Amygdala (tissue), 56 donors: ENCODE data around the gene SYT7.
"Not testable (repeated sequence)": the region's sequence is repeated elsewhere in the genome, so short reads cannot be mapped to it uniquely, and the experiment has no call there.

Experiments used
- DNase-seq, 56 donors: peaks; one replicate each; lab custom pipeline; 2025; lab: John Stamatoyannopoulos, UW

Gene SYT7, protein sequence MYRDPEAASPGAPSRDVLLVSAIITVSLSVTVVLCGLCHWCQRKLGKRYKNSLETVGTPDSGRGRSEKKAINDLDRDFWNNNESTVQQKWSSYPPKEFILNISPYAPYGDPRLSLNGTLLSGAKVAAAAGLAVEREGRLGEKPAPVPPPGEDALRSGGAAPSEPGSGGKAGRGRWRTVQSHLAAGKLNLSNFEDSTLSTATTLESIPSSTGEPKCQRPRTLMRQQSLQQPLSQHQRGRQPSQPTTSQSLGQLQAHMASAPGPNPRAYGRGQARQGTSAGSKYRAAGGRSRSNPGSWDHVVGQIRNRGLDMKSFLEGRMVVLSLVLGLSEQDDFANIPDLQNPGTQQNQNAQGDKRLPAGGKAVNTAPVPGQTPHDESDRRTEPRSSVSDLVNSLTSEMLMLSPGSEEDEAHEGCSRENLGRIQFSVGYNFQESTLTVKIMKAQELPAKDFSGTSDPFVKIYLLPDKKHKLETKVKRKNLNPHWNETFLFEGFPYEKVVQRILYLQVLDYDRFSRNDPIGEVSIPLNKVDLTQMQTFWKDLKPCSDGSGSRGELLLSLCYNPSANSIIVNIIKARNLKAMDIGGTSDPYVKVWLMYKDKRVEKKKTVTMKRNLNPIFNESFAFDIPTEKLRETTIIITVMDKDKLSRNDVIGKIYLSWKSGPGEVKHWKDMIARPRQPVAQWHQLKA

DNA sequence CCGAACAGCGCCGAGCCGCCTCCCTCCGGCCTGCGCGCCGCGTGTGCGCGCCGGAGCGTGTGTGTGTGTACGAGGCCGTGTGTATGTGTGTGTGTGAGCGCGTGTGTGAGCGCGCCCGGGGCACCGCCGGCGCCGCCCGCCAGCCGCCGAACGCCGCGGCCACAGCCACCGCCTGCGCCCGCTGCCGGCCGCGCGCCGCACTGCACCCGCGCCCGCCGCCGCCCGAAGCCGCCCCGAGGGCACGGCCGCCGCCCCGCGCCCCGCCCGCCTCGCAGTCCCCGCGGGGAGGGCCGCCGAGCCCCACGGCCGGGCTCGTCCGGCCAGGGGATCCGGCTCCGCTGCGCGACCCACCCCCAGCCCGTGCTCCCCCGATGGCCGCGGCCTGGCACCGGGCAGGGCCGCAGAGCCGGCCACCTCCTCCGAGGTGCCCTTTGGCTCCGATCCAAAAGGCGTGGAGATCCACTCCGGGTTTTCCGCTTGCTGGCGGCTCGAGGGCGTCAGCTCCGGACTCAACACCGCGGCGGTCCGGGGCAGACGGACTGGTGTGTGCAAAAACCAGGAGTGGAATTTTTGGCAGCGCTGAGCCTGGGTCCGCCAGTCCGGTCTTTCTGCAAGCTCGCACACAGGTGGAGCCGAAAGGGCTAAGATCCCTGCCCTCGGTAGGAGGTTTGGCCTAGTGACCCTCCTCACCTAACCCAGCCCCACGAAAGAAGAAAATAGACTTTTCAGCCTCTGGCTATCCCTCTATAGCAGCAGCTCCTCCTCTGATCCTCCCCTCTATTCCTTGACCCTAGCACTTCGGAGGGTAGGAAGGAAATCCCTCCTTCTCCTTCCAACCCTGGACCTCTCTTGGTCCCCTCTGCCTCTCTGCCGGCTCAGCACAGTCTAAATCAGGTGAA lies at the start of gene SYT7:
Gene SYT7, minus strand, starts transcription at position 47 of the 899 bp plus-strand sequence. CDS start 256 bp downstream, outside the sequence.
- DNase-seq, result peak; percentile 29 to 93 (median 84)

DNA sequence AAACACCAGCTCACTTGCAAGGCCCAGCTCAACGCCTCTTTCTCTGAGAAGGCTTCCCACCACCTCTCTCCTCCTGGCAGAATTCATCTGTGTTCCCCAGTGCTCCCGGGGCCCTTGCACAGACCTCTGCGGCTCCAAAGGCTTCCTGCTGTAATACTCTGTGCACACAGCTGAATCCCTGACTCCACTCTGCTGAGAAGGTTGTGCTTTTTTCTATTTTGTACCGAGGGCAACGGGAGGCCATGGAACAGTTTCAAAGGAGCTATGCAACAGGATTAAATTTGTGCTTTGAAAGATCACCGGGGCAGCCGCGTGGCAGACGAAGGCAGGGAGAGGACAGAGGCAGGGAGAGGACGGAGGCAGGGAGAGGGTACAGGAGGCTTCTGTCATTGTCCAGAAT lies 49.2 kb upstream of the SYT7 start:
- no peak for DNase-seq

DNA sequence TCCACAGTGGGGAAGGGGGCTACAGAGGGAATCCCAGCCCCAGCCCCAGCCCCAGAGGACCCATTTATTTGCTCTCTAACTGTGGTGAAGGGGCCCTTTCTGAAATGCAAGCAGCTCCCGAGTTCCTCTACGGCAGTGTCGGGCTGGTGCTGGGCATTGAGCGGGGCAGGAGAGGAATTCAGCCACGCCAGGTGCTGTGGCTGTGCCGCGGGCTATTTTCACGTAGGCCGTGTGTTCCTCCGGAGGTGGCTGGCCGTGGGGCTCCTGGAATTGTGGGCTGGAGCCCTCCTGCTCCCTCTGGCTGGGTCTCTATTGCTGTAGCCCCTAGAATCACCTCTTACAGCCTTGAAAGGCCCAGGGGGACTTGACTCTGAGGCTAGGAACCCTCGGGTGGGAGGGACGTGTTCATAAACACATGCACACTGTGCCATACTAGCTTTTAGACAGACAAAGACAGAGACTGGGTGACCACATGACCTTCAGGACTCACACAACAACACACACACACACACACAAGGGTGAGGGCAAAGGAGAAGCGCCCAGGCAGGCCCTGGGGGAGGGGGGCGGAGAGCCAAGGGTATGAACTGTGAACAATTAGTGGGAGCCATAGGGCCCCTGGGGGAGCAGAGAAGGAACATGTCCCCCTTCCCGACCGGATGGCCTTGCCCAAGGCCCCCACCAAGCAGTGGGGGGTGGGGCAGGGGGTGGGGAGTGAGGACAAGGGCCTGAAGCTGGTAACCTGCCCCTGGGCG lies 48.4 kb upstream of the SYT7 start:
- DNase-seq, result no peak

DNA sequence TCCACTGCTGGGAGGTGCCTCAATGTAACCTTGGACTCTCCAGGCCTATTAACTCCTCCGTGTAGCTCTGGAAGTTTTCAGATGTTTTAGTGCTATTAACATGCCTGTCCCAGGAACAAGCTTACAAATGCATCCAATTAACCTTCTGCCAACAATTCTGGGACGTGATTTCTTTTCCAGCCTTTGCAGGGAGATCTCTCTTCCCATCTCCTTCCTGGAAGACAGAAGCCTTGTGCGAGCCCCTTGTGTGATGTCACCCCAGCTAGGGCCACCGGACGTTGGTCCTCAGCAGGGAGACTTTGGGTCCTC lies 47.7 kb upstream of the SYT7 start:
- no peak for DNase-seq

DNA sequence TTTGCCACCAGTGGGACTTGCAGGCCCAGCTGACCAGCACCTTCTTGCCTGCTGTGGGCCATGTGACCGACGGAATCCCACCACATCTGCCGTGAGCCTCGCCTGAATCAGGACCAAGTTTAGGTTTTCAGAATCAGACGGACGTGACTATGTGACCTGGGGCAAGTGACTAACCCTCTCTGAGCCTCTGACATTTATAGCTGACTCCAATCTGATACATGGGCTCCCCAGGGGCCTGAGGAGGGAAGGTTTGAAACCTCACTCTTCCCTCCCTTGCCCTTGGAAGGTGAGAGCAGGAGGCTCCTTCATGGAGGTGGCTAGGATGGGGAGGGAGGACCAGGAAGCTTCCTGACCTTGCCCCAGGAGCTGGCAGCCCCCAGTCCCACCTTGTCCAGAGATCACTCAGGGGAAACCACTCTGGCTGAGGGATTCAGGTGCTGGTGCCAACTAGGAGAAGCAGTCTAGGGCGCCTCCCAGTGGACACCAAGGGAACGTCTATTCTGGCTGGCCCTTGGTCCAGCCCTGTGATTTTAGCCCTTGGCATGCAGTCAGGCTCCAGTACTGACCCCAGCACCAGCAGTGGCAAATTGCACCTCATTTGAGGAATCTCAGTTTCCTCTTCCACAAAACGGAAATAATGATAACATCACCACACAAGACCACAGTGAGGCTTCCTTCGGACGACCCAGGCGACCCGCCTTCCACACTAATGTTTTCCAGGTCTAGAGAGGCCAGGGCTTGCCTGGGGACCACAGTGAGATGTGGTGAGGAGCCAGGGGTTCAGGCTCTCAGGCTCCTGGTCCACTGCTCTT lies 47.2 kb upstream of the SYT7 start:
- DNase-seq, result peak in 19 of 56 donors; percentile 3 to 35 (median 16)

DNA sequence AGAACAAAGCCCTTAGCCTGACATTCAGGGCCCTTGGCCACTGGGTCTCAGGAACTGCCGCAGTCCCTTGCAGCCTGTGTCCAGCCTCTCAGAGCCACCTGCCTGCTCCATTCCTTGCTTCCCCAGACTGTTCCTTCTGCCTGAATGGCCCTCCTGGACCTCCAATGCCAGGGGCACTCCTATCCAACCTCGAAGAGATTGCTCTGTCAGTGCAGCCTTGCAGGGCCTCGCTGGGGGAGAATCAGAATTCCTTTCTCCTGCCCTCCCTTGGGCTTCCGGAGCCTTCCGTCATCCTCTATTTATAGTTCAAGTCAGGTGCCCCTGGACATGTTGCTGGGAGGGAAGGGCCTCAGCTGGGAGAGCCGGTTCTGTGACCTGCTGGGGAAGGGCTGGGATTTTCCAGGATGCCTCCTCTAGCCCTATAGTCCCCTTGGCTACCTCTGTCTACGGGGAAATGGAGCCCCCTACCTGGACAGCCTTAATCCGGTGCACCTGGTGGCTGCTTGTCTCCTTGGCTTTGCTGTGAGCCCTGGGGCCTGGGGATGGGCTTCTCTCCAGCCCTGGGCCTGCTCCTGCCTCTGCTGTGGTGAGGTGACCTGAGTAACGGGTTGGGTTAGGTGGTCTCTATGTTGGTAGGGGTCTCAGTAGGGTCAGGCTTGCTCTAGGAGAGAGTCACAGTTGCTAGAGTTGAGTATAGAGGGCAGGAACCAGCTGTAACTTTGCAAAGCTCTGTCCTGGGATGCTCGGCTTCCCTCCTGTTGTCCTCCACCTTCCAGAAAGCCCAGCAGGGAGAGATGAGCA lies 45.9 kb upstream of the SYT7 start:
- DNase-seq, result no peak

DNA sequence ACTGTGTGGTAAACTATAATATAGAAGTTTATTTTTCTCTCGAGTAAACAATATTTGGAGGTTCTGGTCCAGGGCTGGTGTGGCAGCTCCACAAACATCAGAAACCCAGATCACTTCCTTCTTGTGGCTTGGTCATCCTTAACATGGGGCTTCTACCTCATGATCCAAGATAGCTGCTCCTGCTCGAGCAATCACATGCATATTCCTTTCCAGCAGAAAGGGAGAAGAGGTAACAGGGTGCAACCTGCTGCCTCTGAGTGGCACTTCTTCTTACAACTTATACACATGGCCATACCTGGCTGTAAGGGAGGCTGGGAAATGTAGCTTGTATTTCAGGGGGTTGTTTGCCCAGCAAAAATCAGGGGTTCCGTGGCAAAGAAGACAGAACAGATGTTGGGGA lies 44.6 kb upstream of the SYT7 start:
- no peak for DNase-seq

DNA sequence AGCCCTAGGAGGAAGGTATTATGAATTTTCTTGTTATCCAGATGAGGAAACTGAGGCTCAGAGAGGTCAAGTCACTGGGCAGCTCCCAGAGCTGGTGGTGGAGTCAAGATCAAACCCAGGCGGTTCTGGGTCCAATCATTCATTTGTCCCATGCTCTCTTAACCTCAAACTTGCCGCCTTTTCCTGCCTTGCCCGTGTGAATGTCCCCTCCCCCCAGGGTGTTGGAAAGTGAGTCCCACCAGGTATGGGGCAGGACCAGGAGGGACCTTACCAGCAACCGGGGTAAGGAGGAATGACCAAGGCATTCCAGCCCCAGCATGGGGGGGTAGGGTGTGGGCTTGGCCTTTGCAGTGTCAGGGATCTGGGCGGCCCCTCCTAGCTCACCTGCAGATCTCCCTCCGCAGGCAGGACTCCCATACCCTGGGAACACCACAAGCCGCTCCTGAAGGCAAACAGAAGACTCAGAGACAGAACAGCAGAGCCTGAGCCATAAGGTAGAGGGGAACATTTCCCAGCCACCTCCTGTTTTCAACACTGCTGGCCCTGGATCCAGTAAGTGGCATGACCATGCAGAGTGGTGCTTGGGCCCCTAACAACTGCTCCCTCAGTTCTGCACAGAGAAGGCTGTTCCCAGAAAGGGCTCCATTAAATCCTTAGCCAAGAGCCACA lies 41.2 kb upstream of the SYT7 start:
- DNase-seq, result no peak

DNA sequence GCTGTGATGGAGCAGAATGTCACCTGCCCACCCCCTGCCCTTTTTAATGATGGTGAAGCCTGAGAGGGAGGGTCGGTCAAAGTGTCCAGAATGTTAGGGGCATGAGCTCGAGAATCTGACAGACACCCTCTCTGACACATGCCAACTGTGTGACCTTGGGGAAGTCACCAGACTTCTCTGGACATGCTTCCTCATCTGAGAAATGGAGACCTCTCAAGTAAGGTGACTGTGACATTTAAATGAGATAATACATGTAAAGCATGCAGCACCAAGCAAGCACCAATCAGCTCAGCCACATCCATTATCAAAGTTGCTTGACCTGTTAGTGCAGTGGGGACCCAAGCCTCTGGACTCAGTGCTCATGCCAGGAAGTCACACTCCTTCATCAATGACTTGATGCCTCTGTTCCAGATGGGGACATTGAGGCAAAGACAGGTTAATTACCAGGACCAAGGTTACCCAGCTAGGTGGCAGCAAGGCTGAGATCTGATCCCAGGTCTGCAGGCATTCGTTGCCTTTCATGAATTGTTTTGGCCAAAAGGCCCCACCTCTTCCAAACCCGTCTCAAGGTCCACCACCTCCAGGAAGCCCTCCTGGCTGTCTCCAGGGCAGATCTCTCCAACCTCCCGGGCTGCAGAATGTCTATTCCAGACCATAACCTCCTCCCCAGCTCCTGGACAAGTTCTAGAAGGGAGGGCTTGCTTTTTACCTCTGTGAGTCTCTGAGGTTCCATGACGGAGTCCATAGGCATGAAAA lies 38.8 kb upstream of the SYT7 start:
- no peak for DNase-seq

DNA sequence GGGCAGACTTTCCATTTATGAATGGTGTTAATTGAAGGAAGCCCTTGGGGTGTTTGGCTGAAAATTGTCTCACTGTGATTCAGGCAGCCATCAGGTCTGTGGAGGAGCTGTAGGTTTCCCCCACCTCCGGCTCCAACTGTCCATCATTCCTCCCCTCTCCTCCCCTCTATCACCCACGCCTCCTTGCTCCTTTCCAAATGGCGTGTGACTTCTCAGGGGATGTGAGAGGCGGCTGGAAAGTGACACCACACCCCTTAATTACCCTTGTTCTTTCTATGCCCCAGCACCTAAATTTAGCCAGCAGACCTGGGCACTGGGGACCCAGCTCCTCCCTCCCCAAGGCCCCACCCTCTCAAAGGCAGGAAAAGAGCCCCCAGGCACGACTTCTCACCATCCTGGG lies 38.1 kb upstream of the SYT7 start:
- DNase-seq, result no peak

DNA sequence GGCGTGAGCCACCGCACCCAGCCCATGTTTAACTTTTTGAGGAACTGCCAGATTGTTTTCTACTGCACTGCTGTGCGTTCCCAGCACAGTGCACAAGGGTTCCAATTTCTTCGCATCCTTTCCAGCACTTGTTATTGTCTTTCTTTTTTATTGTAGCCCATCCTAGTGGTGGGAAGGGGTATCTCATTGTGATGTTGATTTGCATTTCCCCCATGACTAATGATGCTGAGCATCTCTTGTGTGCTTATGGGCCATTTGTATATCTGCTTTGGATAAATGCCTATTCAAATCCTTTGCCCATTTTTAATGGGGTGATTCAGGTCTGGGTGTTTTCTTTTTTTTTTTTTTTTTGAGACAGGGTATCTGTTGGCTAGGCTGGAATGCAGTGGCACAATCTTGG lies 36.6 kb upstream of the SYT7 start:
- no peak for DNase-seq

DNA sequence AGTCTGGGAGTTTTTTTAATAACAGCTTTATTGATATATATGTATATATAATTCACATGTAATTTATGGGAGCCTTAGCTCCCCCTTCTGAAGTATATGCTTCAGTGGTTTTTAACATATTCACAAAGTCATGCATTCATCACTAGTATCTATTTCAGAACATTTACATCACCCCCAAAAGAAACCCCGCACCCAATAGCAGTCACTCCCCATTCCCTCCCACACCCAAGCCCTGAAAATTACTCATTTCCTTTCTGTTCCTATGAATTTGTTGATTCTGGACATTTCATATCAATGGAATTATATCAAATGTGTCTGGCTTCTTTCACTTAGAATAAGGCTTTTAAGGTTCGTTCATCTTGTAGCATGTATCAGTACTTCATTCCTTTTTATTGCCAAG lies 35.6 kb upstream of the SYT7 start:
- DNase-seq, result no peak

DNA sequence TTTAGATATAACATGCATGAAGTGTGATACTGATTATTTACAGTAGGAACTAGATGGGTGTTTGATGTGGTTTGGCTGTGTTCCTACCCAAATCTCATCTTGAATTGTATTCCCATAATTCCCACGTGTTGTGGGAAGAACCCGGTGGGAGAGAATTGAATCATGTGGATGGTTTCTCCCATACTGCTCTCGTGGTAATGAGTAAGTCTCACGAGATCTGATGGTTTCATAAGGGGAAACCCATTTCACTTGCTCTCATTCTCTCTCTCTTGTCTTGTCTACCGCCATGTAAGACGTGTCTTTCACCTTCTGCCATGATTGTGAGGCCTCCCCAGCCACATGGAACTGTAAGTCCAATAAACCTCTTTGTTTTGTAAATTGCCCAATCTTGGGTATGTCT lies 33.9 kb upstream of the SYT7 start:
- DNase-seq, result not testable (repeated sequence)

DNA sequence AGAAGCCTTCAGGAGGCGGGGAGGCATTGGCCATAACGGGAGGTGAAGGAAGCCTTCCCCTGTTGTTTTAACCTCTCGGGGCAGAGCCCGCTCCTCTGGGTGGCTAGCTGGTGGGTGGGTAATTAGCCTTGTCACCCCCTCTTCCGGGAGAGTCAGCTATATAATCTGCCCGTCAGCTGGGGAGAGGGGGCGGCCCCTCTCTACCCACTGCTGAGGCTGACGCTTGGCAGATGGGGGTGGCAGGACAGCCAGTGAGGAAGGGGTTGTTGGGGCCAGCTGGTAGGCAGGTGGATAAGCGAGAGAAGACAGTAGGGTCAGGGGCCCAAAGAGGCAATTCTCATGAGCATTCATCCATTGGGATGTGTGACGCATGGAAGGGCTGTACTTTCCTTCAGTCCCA lies 33.0 kb upstream of the SYT7 start:
- DNase-seq, result no peak

DNA sequence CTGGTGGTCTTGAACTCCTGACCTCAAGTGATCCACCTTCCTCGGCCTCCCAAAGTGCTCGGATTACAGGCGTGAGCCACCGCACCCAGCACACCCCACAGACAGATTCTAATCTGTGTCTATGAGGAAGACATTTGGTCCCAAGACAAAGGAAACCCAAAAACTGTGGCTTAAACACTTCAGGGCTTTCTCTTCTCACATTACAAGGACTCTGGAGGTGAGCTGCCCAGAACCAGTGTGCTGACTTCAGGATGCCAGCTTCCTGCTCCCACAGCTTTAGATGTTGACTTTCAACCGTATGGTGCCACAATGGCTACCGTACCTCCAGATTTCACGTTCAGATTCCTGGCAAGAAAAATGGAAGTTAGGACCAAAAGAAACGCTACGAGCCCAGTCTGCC lies 32.2 kb upstream of the SYT7 start:
- no peak for DNase-seq

DNA sequence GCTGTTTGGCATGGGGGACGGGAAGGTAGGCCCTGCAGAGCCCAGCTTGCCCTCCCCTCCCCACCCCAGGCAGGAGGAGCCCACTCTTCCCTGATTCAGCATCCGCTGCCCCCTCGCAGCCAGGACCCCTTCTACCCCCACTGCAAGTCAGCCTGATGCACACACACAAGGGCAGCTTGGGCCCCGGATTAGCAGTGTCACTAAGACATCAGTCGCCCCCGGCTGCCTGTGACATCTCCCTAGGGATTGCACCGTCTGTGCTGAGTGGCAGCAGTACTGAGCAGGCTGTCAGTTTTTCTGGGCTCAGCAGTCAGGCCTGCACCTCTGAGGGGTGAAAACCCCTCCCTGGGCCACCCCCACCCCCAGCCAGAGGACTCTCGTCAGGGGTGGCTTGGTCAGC lies 30.4 kb upstream of the SYT7 start:
- no peak for DNase-seq

DNA sequence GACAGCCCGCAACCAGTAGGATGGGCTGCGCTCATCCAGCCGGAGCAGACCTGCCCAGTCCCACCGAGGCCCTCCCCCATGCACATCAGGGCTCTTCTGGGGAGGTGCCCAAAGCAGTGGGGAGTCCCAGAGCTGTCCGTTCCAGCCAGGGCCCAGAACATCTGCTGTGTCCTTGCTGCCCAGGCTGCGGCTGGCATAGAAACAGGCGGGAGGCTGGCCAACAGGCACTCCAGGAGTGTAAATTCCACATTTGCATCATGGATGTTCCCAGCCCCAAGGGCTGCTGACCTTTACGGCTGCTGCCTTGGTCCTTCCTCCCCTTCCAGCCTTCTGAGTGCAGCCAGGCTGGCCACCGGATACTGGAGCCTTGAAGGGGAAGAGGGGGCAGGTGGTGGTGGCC lies 30.0 kb upstream of the SYT7 start:
- DNase-seq, result no peak

DNA sequence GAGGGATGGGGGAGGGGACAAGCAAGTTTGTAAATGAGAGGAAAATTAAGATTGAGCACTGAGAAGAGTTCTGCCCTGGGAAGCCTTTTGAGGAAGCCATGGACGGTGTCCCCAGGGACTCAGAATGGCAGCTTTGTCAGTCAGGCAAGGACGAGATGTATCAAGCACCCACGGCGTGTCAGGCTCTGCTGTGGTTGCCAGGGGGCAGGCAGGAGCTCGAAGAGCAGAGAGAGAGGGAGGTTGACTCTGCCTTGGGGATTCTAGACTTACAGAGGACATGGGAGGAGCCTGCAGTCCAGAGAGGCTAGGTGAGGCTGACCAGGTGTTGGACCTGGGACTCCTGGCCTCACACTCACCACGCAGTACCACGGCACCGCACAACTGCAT lies 29.1 kb upstream of the SYT7 start:
- peak in 1 of 56 donors; percentile 7 for DNase-seq
